ENCODE data around the gene GFOD1.

The GFOD1 gene

DNA sequence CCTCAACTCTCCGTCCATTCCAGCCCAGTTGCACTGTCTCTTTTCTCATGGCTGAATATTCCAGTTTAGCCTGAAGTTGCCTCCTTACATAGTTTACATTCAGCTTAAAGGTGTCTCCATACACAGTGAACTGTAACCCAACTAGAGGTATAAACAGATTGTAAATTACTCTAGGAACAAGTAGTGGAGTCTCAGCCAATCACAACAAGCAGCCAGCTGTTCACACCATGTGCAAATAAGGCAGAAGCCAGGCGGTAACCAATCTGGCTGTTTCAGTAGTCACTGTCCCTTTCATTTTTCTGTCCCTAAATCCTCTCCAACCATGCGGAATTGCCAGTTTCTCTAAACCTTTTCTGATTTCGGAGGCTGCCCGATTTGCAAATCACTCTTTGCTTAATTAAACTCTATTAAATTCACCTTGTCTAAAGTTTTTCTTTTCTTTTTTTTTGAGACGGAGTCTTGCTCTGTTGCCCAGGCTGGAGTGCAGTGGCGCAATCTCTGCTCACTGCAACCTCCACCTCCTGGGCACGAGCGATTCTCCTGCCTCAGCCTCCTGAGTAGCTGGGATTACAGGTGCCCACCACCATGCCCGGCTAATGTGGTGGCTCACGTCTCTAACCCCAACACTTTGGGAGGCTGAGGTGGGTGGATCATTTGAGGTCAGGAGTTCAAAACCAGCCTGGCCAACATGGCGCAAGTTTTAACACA is 37.6 kb upstream of the GFOD1 start:
- TF ChIP-seq, protein P1, sequence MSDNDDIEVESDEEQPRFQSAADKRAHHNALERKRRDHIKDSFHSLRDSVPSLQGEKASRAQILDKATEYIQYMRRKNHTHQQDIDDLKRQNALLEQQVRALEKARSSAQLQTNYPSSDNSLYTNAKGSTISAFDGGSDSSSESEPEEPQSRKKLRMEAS (IDR thresholded peaks at IDR 0.05): no peak
- TF ChIP-seq NFIC (IDR thresholded peaks at IDR 0.05): no peak
- TF ChIP-seq FOXM1 (IDR thresholded peaks at IDR 0.05; ENCODE audit: borderline replicate concordance, low read depth): no peak
- TF ChIP-seq TCF12 (IDR thresholded peaks at IDR 0.05; ENCODE audit: low read depth): no peak
- no peak for TF ChIP-seq YY1 (IDR thresholded peaks at IDR 0.05; ENCODE audit: low read depth)
- no peak for TF ChIP-seq TEAD4 (IDR thresholded peaks at IDR 0.05)
- no peak for TF ChIP-seq TAF1 (IDR thresholded peaks at IDR 0.05; ENCODE audit: low read depth)
- no peak for TF ChIP-seq CREB1 (IDR thresholded peaks at IDR 0.05; ENCODE audit: low read depth)
- TF ChIP-seq CEBPB (IDR thresholded peaks at IDR 0.05): no peak
- no peak for TF ChIP-seq REST (IDR thresholded peaks at IDR 0.05; ENCODE audit: low read depth)
- no peak for TF ChIP-seq EGR1 (IDR thresholded peaks at IDR 0.05)
- no peak for TF ChIP-seq USF1 (IDR thresholded peaks at IDR 0.05)
- no peak for TF ChIP-seq EP300 (IDR thresholded peaks at IDR 0.05; ENCODE audit: borderline replicate concordance)
- TF ChIP-seq RAD21 (IDR thresholded peaks at IDR 0.05; ENCODE audit: low read depth): no peak
- TF ChIP-seq ZBTB7A (IDR thresholded peaks at IDR 0.05; ENCODE audit: low read depth): no peak

- no peak for TF ChIP-seq CREB1 (IDR thresholded peaks at IDR 0.05; ENCODE audit: low read depth)
- TF ChIP-seq RAD21 (IDR thresholded peaks at IDR 0.05; ENCODE audit: low read depth): no peak
- TF ChIP-seq NFIC (IDR thresholded peaks at IDR 0.05): no peak
- no peak for TF ChIP-seq TEAD4 (IDR thresholded peaks at IDR 0.05)
Measured at GRCh38 chr6:13523826-13524622, 36.6 kb upstream of the GFOD1 start.

GRCh38 chr6:13522656-13523055 is 35.3 kb upstream of the GFOD1 start:
- TF ChIP-seq FOXM1 (IDR thresholded peaks at IDR 0.05; ENCODE audit: borderline replicate concordance, low read depth) (no peak), CREB1 (IDR thresholded peaks at IDR 0.05; ENCODE audit: low read depth) (no peak), CEBPB (IDR thresholded peaks at IDR 0.05) (no peak), ZBTB7A (IDR thresholded peaks at IDR 0.05; ENCODE audit: low read depth) (no peak), TCF12 (IDR thresholded peaks at IDR 0.05; ENCODE audit: low read depth) (no peak), TEAD4 (IDR thresholded peaks at IDR 0.05) (no peak)

- TF ChIP-seq CEBPB (IDR thresholded peaks at IDR 0.05) (no peak), TEAD4 (IDR thresholded peaks at IDR 0.05) (no peak)
Measured at GRCh38 chr6:13519839-13520238, 32.4 kb upstream of the GFOD1 start.

DNA sequence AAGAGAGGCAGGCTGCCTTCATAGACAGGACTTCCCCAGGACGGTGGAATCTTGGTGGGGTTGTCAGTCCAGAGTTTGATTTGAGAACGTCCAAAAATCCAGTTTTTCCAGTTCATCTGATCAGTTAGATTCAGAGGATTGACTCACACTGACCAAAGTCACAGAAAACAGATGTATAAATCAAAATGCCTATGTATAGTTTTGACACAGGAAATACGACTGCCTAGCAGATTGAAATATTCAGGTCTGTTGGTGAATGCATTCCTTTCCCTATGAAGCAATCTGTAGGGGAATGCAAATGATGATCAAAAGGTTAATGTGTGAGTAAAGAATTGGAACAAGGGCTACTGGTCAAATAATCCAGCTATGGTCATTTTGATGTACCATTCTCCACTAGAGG is 29.7 kb upstream of the GFOD1 start:
- peak; percentile 54; the same call in 1 of the 2 replicates for TF ChIP-seq CEBPB (IDR thresholded peaks at IDR 0.05)
- TF ChIP-seq EP300 (IDR thresholded peaks at IDR 0.05; ENCODE audit: borderline replicate concordance): no peak
- TF ChIP-seq TEAD4 (IDR thresholded peaks at IDR 0.05): no peak

DNA sequence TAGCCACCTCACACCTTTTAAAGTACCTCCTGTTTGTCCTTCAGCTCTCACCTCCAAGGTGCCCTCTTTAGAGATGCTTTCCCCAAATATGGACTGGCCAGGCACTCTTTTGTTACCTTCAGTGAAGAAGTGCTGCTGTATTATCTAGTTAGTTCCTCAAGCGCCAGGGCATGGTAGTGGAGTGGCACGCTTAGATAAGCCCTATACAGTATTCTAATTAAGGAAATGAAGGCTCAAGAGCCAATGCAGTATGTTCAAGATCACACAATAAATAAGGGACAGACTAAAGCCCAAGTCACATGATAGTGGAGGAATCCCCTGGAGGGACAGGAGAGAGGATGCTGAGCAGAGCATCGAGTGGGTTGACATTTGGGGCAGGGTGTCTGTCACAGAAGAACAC is 28.5 kb upstream of the GFOD1 start:
- TF ChIP-seq YY1 (IDR thresholded peaks at IDR 0.05; ENCODE audit: low read depth) (no peak), ZBTB7A (IDR thresholded peaks at IDR 0.05; ENCODE audit: low read depth) (no peak), RAD21 (IDR thresholded peaks at IDR 0.05; ENCODE audit: low read depth) (no peak), EGR1 (IDR thresholded peaks at IDR 0.05) (no peak), USF1 (IDR thresholded peaks at IDR 0.05) (no peak), CREB1 (IDR thresholded peaks at IDR 0.05; ENCODE audit: low read depth) (no peak), EP300 (IDR thresholded peaks at IDR 0.05; ENCODE audit: borderline replicate concordance) (no peak), TAF1 (IDR thresholded peaks at IDR 0.05; ENCODE audit: low read depth) (no peak), NFIC (IDR thresholded peaks at IDR 0.05) (no peak), TCF12 (IDR thresholded peaks at IDR 0.05; ENCODE audit: low read depth) (no peak), REST (IDR thresholded peaks at IDR 0.05; ENCODE audit: low read depth) (no peak), CEBPB (IDR thresholded peaks at IDR 0.05) (no peak), TEAD4 (IDR thresholded peaks at IDR 0.05) (no peak), FOXM1 (IDR thresholded peaks at IDR 0.05; ENCODE audit: borderline replicate concordance, low read depth) (no peak)
- TF ChIP-seq, protein P1 (IDR thresholded peaks at IDR 0.05): no peak
